HG02642 (cell line): ENCODE results near the gene RHOH.

Source experiments
- ATAC-seq: cut with Tn5 transposase; IDR thresholded peaks from one replicate; pipeline ENCODE4 v1.9.1; 2021; ENCODE audit warnings: mild to moderate bottlenecking; ENCODE audit not compliant: unreplicated experiment, poor library complexity

RHOH gene

DNA sequence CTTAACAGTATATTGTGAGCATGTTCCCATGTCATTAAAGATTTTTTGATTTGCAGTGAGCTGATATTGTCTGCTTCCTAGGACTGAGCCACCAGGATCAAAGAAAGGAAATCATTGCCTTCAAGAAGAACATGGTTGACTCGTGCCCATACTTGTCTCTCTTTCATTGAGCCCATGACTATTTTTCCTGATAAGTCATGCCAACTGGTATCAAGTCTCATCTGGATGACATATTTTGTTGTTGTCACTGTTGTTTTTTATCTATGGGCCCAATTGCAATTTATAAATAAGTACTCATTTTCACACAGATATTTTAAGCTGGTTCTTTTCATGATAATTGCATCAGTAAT, 10.2 kb upstream of the RHOH start:
- ATAC-seq: no peak

DNA sequence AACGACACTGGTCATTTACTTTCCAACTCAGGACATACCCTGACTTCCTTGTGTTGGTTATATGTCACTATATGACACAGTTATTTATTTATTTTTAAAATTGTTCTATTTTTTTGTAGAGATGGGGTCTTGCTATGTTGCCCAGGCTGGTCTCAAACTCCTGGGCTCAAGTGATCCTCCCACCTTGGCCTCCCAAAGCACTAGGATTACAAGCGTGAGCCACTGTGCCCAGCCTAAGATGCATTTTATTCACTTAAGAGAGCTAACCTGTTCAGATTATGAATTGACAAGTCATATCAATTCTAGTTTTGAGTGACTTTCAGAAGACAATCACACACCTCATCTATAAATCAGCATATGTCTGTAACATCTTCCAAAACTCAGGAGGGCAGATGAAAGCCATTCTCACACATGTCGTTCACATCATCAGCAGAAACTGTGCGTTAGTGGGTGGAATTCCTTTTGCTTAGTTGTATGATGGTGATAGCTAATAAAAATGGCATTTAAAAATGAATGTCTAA, 9.4 kb upstream of the RHOH start:
- no peak for ATAC-seq

- no peak for ATAC-seq
Measured at GRCh38 chr4:40190019-40190418, 6.8 kb upstream of the RHOH start.

- ATAC-seq: no peak
Measured at GRCh38 chr4:40190465-40190864, 6.4 kb upstream of the RHOH start.

- no peak for ATAC-seq
Measured at GRCh38 chr4:40190880-40191815, 5.7 kb upstream of the RHOH start.

GRCh38 chr4:40192114-40193015, 4.5 kb upstream of the RHOH start:
- peak; percentile 49 for ATAC-seq

DNA sequence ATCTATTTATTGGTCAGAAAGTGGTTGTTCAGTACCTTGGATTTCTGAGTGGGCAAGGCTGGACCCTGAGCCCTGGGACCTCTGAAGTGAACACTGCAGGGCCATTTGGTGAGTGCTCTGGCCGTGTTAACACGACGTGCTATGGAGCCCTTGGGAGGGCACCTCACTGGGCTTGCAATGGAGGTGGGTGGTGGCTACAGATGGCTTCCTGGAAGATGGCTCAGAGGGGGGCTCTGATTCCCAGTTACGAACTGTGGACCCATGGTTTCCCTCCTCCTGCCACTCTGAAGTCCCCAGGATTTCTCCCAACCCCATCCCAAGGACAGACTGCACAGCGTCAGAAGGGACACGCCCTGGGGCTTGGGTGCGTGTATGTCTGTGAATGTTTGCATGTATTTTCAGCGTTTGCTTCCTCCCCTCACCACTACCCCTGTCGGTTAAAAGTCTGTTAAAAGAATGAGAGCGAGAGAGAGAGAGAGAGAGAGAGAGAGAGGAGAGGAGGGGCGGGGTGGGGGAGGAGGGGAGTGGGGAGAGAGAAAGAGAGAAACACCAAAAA, 3.7 kb upstream of the RHOH start:
- peak; percentile 38 for ATAC-seq

DNA sequence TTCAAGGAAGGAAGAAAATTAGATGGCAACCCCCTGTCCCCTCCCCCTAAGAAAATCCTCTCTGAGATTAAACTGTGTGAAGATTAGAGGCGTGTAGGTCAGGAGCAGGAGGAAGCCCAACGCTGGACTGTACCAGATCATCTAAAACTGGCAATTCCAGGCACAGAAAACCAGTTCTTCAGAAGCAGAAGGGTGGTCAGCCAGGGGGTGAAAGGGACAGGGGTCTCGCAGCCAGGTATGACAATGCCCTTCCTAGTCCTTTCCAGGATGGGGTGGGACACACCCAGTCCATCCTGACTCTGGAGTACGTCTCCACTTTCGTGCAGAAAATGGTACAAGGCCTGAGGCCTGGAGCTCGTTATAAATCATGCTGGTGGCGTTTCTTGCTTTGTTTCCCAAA, 3.3 kb upstream of the RHOH start:
- ATAC-seq: no peak

DNA sequence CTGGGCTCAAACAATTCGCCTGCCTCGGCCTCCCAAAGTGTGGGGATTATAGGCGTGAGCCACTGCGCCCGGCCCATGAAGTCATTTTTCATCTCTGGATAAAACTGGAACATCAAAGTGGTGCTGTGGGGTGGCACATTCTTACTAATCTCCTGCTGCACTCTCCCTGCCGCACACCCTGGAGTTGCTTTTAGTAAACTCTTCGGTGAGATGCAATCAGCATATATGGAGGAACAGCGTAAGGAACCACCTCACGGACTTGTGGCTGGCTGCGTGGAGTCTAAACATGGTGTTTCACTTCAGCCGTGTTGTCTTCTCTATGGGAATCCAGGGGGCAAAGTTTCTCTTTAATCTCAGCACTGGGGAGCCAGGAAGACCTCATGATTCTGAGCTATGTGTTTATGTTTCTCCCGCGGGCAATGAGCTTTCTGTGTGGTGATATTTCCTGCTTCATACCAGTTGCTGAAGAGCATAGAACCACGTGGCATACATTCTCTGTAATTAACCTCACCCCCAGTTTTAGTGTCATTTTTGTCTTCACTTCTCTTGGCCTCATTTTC, 2.1 kb upstream of the RHOH start:
- ATAC-seq: no peak

GRCh38 chr4:40195182-40196177, 1.4 kb upstream of the RHOH start:
- ATAC-seq: no peak

DNA sequence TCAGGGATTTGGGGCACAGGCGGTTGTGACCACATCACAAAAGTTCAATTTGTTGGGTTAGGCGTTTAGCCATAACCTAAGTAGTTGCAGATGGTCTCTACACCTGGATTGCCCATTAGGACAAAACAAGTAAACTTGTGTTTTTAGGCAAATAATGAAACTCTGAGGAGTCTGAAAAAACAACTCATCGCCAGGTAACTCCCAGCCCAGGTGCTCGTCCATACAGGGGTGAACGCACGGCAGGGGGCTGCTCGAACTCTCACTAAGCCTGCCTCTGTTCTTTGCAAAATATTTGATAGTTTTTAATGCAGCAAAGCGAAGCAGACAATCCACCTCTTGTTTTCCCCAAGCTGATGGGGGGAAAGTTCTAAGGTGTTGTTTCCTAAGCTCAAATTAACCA, 559 bp upstream of the RHOH start:
- no peak for ATAC-seq

DNA sequence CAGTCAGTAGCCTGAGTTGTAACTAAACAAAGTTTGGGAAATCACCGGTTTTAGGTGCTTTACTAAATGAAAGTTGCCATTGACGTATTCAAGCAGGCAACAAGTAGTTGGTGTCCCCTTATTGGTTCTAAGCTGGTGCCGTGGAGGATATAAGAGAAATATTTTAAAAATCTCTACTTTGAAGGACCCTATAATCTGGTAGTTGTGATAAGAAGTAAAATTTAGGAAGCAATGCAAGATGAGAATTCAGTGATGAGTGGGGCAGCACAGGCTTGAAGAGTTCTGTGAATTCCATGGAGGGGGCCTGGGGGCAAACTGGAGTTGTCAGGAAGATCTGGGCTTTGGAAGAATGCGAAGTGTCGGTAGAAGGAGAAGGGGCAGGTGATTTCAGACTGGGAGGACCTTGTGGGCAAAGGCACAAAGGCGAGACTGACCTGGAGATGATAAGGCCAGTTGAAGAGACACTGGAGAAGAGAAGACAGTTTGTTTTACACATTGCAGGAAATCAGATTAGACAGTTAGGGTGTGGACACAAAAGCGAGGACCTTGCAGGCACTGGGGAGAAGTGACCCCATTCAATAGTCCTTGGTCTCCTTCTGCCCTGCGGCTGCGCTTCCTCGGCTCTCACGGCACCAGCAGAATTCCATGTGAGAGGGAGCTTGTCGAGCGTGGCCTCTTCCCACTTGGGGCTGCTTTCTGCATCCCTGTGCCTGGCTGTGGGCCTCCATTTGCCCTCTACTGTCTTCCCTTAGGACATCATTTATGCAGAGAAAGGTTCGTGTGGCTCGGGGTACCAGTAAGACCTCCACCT, 1.3 kb downstream of the RHOH start:
- ATAC-seq: no peak

GRCh38 chr4:40199179-40199670, 2.4 kb downstream of the RHOH start:
- no peak for ATAC-seq

DNA sequence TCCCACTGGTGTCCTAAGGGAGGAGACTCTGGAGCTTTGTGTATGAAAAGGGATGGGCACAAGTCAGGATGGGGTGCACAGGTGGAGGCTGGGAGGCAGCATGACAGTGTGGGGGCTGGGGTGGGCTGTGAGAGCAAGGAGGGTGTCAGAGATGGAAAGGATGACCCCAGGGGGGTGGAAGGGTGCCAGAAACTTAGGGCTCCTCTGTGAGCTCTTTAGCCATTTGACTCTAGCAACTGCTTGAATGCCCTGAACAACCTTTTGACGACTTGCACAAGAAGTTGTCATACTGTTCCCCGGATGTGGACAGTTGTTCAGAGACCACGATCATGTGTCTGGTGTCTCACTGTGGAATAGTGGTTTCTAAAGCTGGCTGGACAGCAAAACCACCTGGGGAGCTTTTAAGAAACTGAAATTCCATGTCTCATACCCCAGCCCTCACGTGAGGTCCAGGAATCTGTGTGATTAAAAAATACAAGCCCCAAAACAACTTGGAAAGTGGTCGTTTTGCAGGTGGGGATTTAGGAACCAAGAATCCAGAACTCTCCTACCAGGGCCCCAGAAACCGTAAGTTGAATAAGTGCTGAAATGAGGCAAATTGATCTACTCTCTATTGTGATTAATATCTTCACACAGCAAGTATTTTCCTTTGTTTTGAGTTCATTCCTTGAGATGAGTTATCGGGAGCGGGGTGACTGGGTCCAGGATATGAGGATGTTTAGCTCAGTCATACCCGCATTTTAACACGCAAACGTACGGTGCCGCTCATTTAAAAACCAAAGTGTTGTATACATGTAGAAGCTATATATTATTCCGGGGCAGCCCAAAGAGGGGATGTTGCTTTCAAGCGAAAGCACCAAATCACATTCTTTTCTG, 3.4 kb downstream of the RHOH start:
- ATAC-seq: peak; percentile 48

GRCh38 chr4:40200875-40201801, 4.3 kb downstream of the RHOH start:
- no peak for ATAC-seq

GRCh38 chr4:40201898-40202297, 5.1 kb downstream of the RHOH start:
- no peak for ATAC-seq
